Measurements from ENCODE around the gene EIF4A2. TPM values are rescaled to one million over a fixed set of nuclear protein-coding genes. Genes with fewer than 3 reads are reported as not detected.

Gene EIF4A2
- total RNA-seq, 1 experiment from 2014 or later, result 398 TPM

DNA sequence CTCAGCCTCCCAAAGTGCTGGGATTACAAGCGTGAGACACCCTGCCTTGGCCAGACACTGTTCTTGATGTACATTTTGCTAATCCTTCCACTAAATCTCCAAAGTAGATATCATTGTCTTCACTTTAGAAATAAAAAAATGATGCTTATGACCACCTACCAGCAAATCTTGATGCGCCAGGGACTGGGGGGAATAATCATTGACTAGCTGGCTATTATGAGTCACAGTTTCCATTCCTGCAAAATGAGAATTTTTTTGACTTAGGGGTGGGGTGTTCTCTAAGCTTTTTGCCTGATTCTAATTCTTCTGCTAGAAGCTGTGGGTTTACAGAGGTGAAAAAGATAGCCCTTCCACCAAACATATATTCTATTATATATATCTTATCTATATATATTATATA is 40.0 kb downstream of the EIF4A2 start:
- Histone ChIP-seq H3K56ac (ENCODE audit: insufficient read length, low read depth, low read length) (no peak overlapping the region), H4K8ac (replicated peaks; ENCODE audit: insufficient read length, low read depth, low read length) (no peak overlapping the region), H2BK12ac (ENCODE audit: insufficient read length, low read depth, low read length) (no peak overlapping the region), H3K18ac (ENCODE audit: insufficient read length, low read depth, low read length) (no peak overlapping the region), H3K79me2 (ENCODE audit: insufficient read depth, low read length) (no peaks in the 10 kb centered on the region), H3K4me1 (ENCODE audit: insufficient read depth, low read length) (no peaks in the 10 kb centered on the region; the same call in 1 of the 2 replicates), H3K4ac (ENCODE audit: low read depth, low read length) (no peak overlapping the region), H4K91ac (ENCODE audit: insufficient read length, low read depth, low read length) (no peak overlapping the region), H2AK5ac (ENCODE audit: insufficient read length, low read length) (no peak overlapping the region), H2BK15ac (ENCODE audit: low read depth, low read length) (no peak overlapping the region), H4K5ac (ENCODE audit: insufficient read length, low read depth, low read length) (no peak overlapping the region), H2BK120ac (ENCODE audit: low read depth, low read length, poor library complexity, severe bottlenecking) (no peak overlapping the region), H3K23ac (ENCODE audit: insufficient read length, low read depth, low read length) (no peak overlapping the region), H3K14ac (ENCODE audit: insufficient read depth, low read length) (no peak overlapping the region), H3K9ac (ENCODE audit: extremely low read depth, insufficient read length, low read length) (no peak overlapping the region), H3K27me3 (ENCODE audit: insufficient read depth, low read length) (peaks cover 2% of the 10 kb centered on the region; the same call in 1 of the 2 replicates), H2BK5ac (ENCODE audit: insufficient read length, low read length) (no peak overlapping the region), H3K4me2 (ENCODE audit: insufficient read depth, insufficient read length, low read length) (no peak overlapping the region), H3T11ph (ENCODE audit: low read length) (no peak overlapping the region), H2BK20ac (ENCODE audit: low read depth, low read length, poor library complexity, severe bottlenecking) (no peak overlapping the region), H3K27ac (ENCODE audit: insufficient read length, low read depth, low read length) (no peak overlapping the region), H3K79me1 (ENCODE audit: insufficient read depth, low read depth, low read length, poor library complexity, severe bottlenecking) (no peaks in the 10 kb centered on the region), H2AFZ (ENCODE audit: low read length) (no peak overlapping the region), H3K23me2 (ENCODE audit: insufficient read length, low read depth, low read length, poor library complexity, severe bottlenecking) (peaks cover 14% of the 10 kb centered on the region), H4K20me1 (ENCODE audit: control insufficient read depth, insufficient read depth, insufficient read length) (no peaks in the 10 kb centered on the region), H3K9me3 (ENCODE audit: control insufficient read depth, low read depth, low read length) (no peaks in the 10 kb centered on the region)
- no peak for DNase-seq
- H3K9me3 Mint-ChIP-seq, result no peaks in the 10 kb centered on the region
- TF ChIP-seq, protein P1, sequence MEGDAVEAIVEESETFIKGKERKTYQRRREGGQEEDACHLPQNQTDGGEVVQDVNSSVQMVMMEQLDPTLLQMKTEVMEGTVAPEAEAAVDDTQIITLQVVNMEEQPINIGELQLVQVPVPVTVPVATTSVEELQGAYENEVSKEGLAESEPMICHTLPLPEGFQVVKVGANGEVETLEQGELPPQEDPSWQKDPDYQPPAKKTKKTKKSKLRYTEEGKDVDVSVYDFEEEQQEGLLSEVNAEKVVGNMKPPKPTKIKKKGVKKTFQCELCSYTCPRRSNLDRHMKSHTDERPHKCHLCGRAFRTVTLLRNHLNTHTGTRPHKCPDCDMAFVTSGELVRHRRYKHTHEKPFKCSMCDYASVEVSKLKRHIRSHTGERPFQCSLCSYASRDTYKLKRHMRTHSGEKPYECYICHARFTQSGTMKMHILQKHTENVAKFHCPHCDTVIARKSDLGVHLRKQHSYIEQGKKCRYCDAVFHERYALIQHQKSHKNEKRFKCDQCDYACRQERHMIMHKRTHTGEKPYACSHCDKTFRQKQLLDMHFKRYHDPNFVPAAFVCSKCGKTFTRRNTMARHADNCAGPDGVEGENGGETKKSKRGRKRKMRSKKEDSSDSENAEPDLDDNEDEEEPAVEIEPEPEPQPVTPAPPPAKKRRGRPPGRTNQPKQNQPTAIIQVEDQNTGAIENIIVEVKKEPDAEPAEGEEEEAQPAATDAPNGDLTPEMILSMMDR (conservative IDR thresholded peaks at IDR 0.05), result no peak
- H3K36me3 Mint-ChIP-seq (ENCODE audit: insufficient read depth in 1 of 3, low read depth in 3 of 3), result no peaks in the 10 kb centered on the region
- peaks cover 37% of the 10 kb centered on the region for H3K27me3 Mint-ChIP-seq (ENCODE audit: low read depth)
- no CpG with 5 or more reads among the region's 2 CpGs for WGBS (ENCODE audit: extremely low coverage, insufficient read length, low lambda C conversion rate)
- H3K27ac Mint-ChIP-seq, result no peak overlapping the region
- H3K4me1 Mint-ChIP-seq, result peaks cover 27 to 38% of the 10 kb centered on the region in 2 experiments
- H3K4me3 Mint-ChIP-seq, result no peak overlapping the region

Data from H9 (cell line).